HepG2 (cell line): ENCODE data around the gene CDK17. TPM values are rescaled to one million over a fixed set of nuclear protein-coding genes. Genes with fewer than 3 reads are reported as not detected.

Experiments
- CCDC6 ChIP-seq: sonication (generic); formaldehyde crosslinking; IDR thresholded peaks from 2 replicates; pipeline ENCODE4 v1.8.1; 2022; ENCODE audit warnings: mild to moderate bottlenecking, missing genetic modification reagents, moderate library complexity
- CHD4 ChIP-seq: fragments of 200-600 bp; sonication (generic); IDR thresholded peaks from 2 replicates; pipeline ENCODE4 v1.7.0; 2017; ENCODE audit warnings: mild to moderate bottlenecking, low read length, borderline replicate concordance
- ELF4 ChIP-seq: sonication (generic); formaldehyde crosslinking; IDR thresholded peaks from 2 replicates; pipeline ENCODE4 v1.5.0; 2020; ENCODE audit warnings: missing genetic modification reagents, mild to moderate bottlenecking, moderate library complexity, borderline replicate concordance
- EP300 ChIP-seq, 3 experiments: sonication (generic) in 1 of 3; formaldehyde crosslinking in 1 of 3; IDR thresholded peaks; 2 replicates each; pipeline versions ENCODE4 v1.5.1 to v1.6.1; 2011 to 2020; ENCODE audit warnings: low read depth in 2 of 3, low read length in 2 of 3, borderline replicate concordance in 1 of 3, improper control_type of control experiment in 1 of 3, mild to moderate bottlenecking in 1 of 3, missing genetic modification reagents in 1 of 3, moderate library complexity in 1 of 3
- HNF4A ChIP-seq: sonication (generic); formaldehyde crosslinking; IDR thresholded peaks from 2 replicates; pipeline ENCODE4 v1.4.0; 2020; ENCODE audit warnings: missing genetic modification reagents
- KDM6A ChIP-seq: IDR thresholded peaks from 2 replicates; pipeline ENCODE4 v1.6.1; 2016; ENCODE audit warnings: low read depth
- PAXIP1 ChIP-seq: sonication (generic); formaldehyde crosslinking; conservative IDR thresholded peaks from 2 replicates; pipeline ENCODE4 v1.4.0; 2020; ENCODE audit warnings: mild to moderate bottlenecking, missing genetic modification reagents, moderate library complexity
- PITX1 ChIP-seq: sonication (generic); formaldehyde crosslinking; IDR thresholded peaks from 2 replicates; pipeline ENCODE4 v1.5.1; 2020; ENCODE audit warnings: mild to moderate bottlenecking, missing genetic modification reagents
- REXO4 ChIP-seq: sonication (generic); formaldehyde crosslinking; IDR thresholded peaks from 2 replicates; pipeline ENCODE4 v1.8.0; 2022; ENCODE audit warnings: missing genetic modification reagents, mild to moderate bottlenecking, borderline replicate concordance
- TARDBP ChIP-seq: sonication (generic); formaldehyde crosslinking; IDR thresholded peaks from 2 replicates; pipeline ENCODE4 v1.8.0; 2022; ENCODE audit warnings: mild to moderate bottlenecking, missing genetic modification reagents
- ZFY ChIP-seq: sonication (generic); formaldehyde crosslinking; IDR thresholded peaks from 2 replicates; pipeline ENCODE4 v1.4.0; 2020; ENCODE audit warnings: missing genetic modification reagents
- polyA plus RNA-seq, 8 experiments: library from polyadenylated mRNA; depleted of rRNA in 3 of 8; stranded (reverse) in 7 of 8; unstranded in 1 of 8; fragments of >200 nt; fragmentation: Illumina TruSeq in 4 of 8; extraction: Trizol in 4 of 8; gene quantifications; 2 replicates each; pipeline versions ENCODE4 v1.2.1 to v1.2.3, GENCODE V29; 2011 to 2016; ENCODE audit warnings: low read depth in 4 of 8, missing spikeins in 1 of 8, mixed read lengths in 1 of 8; ENCODE audit not compliant: insufficient read depth in 1 of 8
- total RNA-seq, 5 experiments: library from RNA; depleted of rRNA; stranded (reverse); fragments of >200 nt; fragmentation: Illumina TruSeq; extraction: Trizol; gene quantifications; 2 replicates each; pipeline ENCODE4 v1.2.3, GENCODE V29; 2016; ENCODE audit warnings: low read depth in 1 of 5

Gene CDK17
- total and polyA plus RNA-seq, 2 of the 13 experiments (the other 11 are each of a cell fraction or from before 2014, with no cell fraction given): 9.9 to 22.3 TPM

- TF ChIP-seq ELF4 (CRISPR knock-in tag) (no peak), PITX1 (CRISPR knock-in tag) (peak; percentile 66; the same call in 1 of the 2 replicates), CHD4 (peak; percentile 82; the same call in 1 of the 2 replicates), HNF4A (CRISPR knock-in tag) (peak; percentile 64), KDM6A (CRISPR knock-in tag) (0 out of 2 replicates have a peak, but pooled peaks have one; percentile 13), REXO4 (CRISPR knock-in tag) (no peak), TARDBP (CRISPR knock-in tag) (0 out of 2 replicates have a peak, but pooled peaks have one; percentile 21), CCDC6 (CRISPR knock-in tag) (no peak), EP300 (IDR thresholded peaks at IDR 0.05; ENCODE audit: low read depth in 2 of 2, low read length in 2 of 2) (0 out of 4 replicates have a peak, but pooled peaks of 1 of the 2 experiments have one; percentile 21), EP300 (CRISPR knock-in tag; IDR thresholded peaks at IDR 0.05; ENCODE audit: borderline replicate concordance) (no peak), ZFY (CRISPR knock-in tag) (0 out of 2 replicates have a peak, but pooled peaks have one; percentile 22), PAXIP1 (peak; percentile 70)
Measured at GRCh38 chr12:96257550-96258103, 142.6 kb downstream of the CDK17 start (continued).
